Right atrium auricular region (tissue), 2 donors: ENCODE data around the gene HDGFL2. TPM values are rescaled to one million over a fixed set of nuclear protein-coding genes. Genes with fewer than 3 reads are reported as not detected.

Experiments used
- DNase-seq: peaks from one replicate; pipeline ENCODE4 v3.0.0-alpha.2; 2019; ENCODE audit warnings: low spot score
- H3K27ac ChIP-seq, 2 donors: fragments of 200-600 bp; sonication (generic); 1 replicate in 1 of 2; 2 replicates in 1 of 2; pipeline ENCODE4 v1.5.1; 2016 to 2019
- H3K27me3 ChIP-seq, 2 donors: fragments of 200-600 bp; sonication (generic); one replicate each; pipeline versions ENCODE4 v1.5.1 to v1.6.0; 2017 to 2019
- H3K36me3 ChIP-seq: fragments of 200-600 bp; sonication (generic); one replicate; pipeline ENCODE4 v1.5.1; 2016
- H3K4me1 ChIP-seq, 2 donors: fragments of 200-600 bp; sonication (generic); one replicate each; pipeline versions ENCODE4 v1.5.1 to v1.6.0; 2017 to 2019
- H3K4me3 ChIP-seq, 2 donors: fragments of 200-600 bp; sonication (generic); 1 replicate in 1 of 2; 2 replicates in 1 of 2; pipeline ENCODE4 v1.5.1; 2017 to 2019; ENCODE audit warnings: mild to moderate bottlenecking in 1 of 2, moderate library complexity in 1 of 2
- H3K9me3 ChIP-seq, 2 donors: fragments of 200-600 bp; sonication (generic); one replicate each; pipeline ENCODE4 v1.5.1; 2019
- CTCF ChIP-seq, 2 donors: fragments of 200-600 bp; sonication (generic); IDR thresholded peaks; one replicate each; pipeline ENCODE4 v1.5.1; 2019; ENCODE audit warnings: antibody characterized with exemption in 2 of 2
- total RNA-seq, 2 donors: library from RNA; depleted of rRNA; stranded (reverse); fragments of >200 nt; gene quantifications; one replicate each; pipeline ENCODE4 v1.1.0, GENCODE V29; 2016

Gene HDGFL2
- total RNA-seq = 10 to 100 TPM; 18.3 to 24.8 TPM

- H3K4me3 ChIP-seq = peak within 1 kb of the TSS; percentile 85 to 98
- peaks cover 6% of the 10 kb centered on the region for H3K36me3 ChIP-seq
- no peaks in the 10 kb centered on the region for H3K27me3 ChIP-seq
- DNase-seq = no peak
- H3K4me1 ChIP-seq = peaks cover 0 to 30% of the 10 kb centered on the region in 2 donors
- peak within 1 kb of the TSS; percentile 79 to 82 for H3K27ac ChIP-seq
- TF ChIP-seq CTCF (IDR thresholded peaks at IDR 0.05) = no peak
- H3K9me3 ChIP-seq = no peaks in the 10 kb centered on the region
Observed at GRCh38 chr19:4472174-4472974, at the start of gene HDGFL2. HDGFL2 (plus strand) TSS chr19:4472297; CDS start chr19:4472351, 54 bp downstream.

- Histone ChIP-seq H3K36me3 (no peaks in the 10 kb centered on the region), H3K27ac (no peak overlapping the region), H3K4me3 (no peak overlapping the region), H3K4me1 (no peaks in the 10 kb centered on the region), H3K27me3 (no peaks in the 10 kb centered on the region), H3K9me3 (no peaks in the 10 kb centered on the region)
- no peak for DNase-seq
- TF ChIP-seq CTCF (IDR thresholded peaks at IDR 0.05) = no peak
Observed at GRCh38 chr19:4423416-4424126, 48.5 kb upstream of the HDGFL2 start.

- no peaks in the 10 kb centered on the region for H3K36me3 ChIP-seq
- no peak for DNase-seq
- H3K27me3 ChIP-seq = no peaks in the 10 kb centered on the region
- no peaks in the 10 kb centered on the region for H3K9me3 ChIP-seq
- H3K4me3 ChIP-seq = no peak overlapping the region
- H3K4me1 ChIP-seq = no peaks in the 10 kb centered on the region
- TF ChIP-seq CTCF (IDR thresholded peaks at IDR 0.05) = no peak
- no peak overlapping the region for H3K27ac ChIP-seq
Observed at GRCh38 chr19:4425537-4425936, 46.6 kb upstream of the HDGFL2 start.

- Histone ChIP-seq H3K27ac (no peak overlapping the region), H3K36me3 (no peaks in the 10 kb centered on the region), H3K4me1 (no peaks in the 10 kb centered on the region), H3K9me3 (no peaks in the 10 kb centered on the region), H3K4me3 (no peak overlapping the region), H3K27me3 (no peaks in the 10 kb centered on the region)
- no peak for DNase-seq
- TF ChIP-seq CTCF (IDR thresholded peaks at IDR 0.05) = no peak
Observed at GRCh38 chr19:4428326-4428975, 43.6 kb upstream of the HDGFL2 start.

GRCh38 chr19:4429256-4429655 lies 42.8 kb upstream of the HDGFL2 start:
- Histone ChIP-seq H3K27ac (no peak overlapping the region), H3K27me3 (no peaks in the 10 kb centered on the region), H3K4me1 (no peaks in the 10 kb centered on the region), H3K36me3 (no peaks in the 10 kb centered on the region), H3K4me3 (no peak overlapping the region), H3K9me3 (no peaks in the 10 kb centered on the region)
- TF ChIP-seq CTCF (IDR thresholded peaks at IDR 0.05) = no peak
- no peak for DNase-seq
